KOPT-K1 (cell line): ENCODE measurements around the gene POLR2E.

Source experiments
- H3K27ac ChIP-seq: fragments of 200-600 bp; sonication (generic); 2 replicates; pipeline ENCODE4 v1.5.1; 2016; ENCODE audit warnings: antibody characterized with exemption, mild to moderate bottlenecking, low read depth, low read length; ENCODE audit not compliant: poor library complexity, severe bottlenecking
- H3K36me3 ChIP-seq: fragments of 200-600 bp; sonication (generic); 2 replicates; pipeline ENCODE4 v1.5.1; 2017; ENCODE audit warnings: antibody characterized with exemption, mild to moderate bottlenecking, low read length, moderate library complexity; ENCODE audit not compliant: insufficient read depth
- H3K9me3 ChIP-seq: fragments of 200-600 bp; sonication (generic); 2 replicates; pipeline ENCODE4 v1.5.1; 2017; ENCODE audit warnings: antibody characterized with exemption, low read length, mild to moderate bottlenecking; ENCODE audit not compliant: insufficient read depth, poor library complexity, severe bottlenecking

Gene POLR2E

DNA sequence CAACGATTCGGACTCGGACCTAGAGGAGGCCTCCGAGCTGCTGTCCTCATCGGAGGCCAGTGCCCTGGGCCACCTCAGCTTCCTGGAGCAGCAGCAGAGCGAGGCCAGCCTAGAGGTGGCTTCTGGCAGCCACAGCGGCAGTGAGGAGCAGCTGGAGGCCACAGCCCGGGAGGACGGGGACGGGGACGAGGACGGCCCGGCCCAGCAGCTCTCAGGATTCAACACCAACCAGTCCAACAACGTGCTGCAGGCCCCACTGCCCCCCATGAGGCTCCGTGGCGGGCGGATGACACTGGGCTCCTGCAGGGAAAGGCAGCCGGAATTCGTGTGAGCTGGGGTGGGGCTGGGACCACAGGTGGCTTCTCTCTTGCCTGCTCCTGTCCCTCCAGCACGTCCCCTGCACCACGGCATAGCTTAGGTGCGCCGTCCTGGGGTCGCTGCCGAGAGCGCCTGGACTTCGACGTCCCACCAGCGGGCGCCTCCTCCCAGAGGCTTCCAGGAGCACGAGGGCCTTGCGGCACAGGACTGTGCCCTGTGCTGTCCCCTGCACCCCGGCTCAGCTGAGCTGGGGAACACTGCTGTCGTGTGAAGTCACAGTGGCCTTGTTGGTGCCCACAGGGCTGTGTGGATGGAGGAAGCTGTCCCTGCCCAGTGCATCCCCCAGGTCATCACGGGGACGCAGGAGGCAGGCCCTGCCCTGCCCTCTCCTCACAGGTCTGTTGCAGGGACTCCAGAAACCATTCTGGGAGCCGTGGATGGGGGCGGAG, 9.3 kb downstream of the POLR2E start:
- Histone ChIP-seq H3K27ac (no peak overlapping the region), H3K9me3 (no peaks in the 10 kb centered on the region), H3K36me3 (peaks cover 96% of the 10 kb centered on the region)

DNA sequence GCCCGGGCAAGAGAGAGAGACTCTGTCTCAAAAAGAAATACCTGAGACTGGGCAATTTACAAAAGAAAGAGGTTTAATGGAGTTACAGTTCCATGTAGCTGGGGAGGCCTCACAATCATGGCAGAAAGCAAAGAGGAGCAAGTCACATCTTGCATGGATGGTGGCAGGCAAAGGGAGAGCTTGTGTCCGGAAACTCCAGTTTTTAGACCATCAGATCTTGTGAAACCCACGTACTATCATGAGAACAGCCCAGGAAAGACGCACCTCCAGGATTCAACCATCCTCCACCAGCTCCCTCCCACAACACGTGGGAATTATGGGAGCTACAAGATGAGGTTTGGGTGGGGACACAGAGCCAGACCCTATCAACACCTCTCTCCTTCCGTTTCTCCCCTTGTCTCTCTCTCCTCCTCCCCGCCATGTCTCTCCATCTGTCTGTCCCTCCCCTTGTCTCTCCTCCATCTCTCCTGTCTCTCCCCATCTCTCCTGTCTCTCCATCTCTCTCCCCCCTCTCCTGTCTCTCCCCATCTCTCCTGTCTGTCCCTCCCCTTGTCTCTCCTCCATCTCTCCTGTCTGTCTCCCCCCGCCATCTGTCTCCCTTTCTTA, 10.0 kb downstream of the POLR2E start:
- H3K27ac ChIP-seq: no peak overlapping the region
- H3K36me3 ChIP-seq: peaks cover 96% of the 10 kb centered on the region
- no peaks in the 10 kb centered on the region for H3K9me3 ChIP-seq

DNA sequence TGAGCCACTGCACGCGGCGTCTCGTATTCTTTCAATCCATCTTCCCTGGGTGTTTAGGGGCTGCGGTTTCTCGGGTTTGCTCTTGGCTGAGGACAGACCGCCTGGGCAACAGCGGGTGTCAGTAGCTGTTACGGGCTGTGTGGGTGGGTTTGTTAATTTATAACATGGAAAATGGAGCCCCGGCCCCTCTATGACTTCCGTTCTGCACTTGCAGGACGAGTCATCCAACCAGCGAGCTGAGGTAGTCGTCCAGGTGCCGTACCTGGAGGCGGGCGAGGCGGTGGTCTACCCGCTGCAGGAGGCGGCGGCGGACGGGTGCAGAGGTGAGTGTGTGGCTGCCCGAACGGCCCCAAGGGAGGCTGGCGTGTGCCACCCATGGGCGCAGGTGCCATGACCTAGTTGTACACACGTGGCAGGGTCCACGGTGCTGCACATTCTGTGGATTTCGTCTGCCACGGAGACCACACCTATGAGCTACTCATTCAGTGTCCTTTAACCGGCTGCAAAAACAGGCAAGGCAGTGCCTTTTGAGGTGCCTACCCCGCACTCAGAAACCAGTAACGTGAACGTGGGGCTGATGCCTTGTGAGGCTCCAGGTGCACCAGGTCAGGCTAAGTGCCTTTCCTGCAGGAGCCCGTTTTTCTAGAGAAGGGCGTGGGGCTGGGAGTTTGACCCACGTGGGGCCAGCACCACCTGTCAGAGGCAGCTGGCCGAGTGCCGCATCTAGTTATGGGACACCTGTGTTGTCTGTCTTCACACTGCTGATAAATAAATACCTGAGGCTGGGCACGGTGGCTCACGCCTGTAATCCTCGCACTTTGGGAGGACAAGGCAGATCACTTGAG, 10.9 kb downstream of the POLR2E start:
- H3K36me3 ChIP-seq: peaks cover 98% of the 10 kb centered on the region
- H3K27ac ChIP-seq: no peak overlapping the region
- no peaks in the 10 kb centered on the region for H3K9me3 ChIP-seq

DNA sequence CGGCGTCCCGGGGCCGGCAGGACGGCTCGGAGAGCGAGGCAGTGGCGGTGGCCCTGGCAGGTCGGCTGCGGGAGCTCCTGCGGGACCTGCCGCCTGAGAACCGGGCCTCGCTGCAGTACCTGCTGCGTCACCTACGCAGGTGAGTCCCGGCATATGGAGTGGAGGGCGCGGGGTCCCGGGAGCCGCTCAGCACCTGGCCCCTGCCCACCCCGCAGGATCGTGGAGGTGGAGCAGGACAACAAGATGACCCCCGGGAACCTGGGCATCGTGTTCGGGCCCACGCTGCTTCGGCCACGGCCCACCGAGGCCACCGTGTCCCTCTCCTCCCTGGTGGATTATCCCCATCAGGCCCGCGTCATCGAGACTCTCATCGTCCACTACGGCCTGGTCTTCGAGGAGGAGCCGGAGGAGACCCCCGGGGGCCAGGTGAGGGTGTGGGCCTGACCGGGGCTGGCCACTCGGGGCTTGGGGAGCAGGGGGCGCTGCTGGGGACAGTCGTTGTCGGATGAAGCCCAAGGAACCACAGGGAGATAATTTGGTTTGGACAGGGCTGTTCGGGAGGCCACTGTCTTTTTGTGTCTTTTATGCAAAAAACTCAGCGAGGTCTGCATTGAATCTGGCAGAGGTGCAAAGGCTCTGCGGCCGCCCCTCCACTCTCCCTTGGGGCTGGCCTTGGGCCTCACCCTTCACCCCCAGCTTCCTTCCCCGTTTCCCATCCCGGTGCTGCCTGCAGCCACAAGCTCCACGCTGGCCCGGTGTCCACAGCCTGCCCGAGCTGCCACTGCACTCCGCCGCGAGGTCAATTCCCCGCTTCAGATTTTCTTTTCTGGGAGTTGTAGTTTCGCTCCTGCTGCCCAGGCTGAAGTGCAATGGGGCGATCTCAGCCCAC, 12.0 kb downstream of the POLR2E start:
- no peak overlapping the region for H3K27ac ChIP-seq
- no peaks in the 10 kb centered on the region for H3K9me3 ChIP-seq
- peaks cover 98% of the 10 kb centered on the region for H3K36me3 ChIP-seq

DNA sequence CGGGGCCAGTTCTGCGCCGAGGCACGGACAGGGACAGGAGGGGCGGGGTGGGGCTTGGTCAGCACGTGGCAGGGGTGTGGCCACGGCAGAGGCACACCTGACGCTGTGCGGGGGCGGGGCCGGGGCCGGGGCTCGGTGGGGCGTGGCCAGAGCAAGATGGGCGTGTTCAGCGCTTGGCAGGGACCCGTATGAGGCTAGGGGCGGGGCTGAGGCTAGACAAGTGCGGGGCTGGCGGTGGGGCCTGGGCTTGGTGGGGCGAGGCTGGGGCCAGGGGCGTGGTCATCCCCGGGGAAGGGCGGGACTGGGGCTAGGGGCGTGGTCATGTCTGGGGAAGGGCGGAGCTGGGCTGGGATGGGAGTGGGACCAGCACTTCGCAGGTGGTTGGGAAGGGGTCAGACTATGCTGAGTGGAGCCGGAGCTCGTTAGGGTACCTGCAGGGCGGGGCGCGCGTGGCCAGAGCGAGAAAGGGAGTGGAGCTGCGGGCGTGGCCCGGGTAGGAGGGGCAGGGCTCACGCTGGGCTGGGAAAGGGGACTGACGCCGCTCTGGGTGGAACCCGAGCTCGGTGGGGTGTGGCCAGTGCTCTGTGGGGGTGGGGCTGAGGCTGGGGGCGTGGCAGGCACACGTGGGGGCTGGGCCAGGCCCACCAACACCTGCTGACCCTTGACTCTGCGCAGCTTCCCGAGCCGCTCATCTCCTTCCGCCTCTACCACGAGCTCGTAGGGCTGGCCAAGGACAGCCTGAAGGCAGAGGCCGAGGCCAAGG, 12.8 kb downstream of the POLR2E start:
- Histone ChIP-seq H3K9me3 (no peaks in the 10 kb centered on the region), H3K27ac (no peak overlapping the region), H3K36me3 (peaks cover 97% of the 10 kb centered on the region)

DNA sequence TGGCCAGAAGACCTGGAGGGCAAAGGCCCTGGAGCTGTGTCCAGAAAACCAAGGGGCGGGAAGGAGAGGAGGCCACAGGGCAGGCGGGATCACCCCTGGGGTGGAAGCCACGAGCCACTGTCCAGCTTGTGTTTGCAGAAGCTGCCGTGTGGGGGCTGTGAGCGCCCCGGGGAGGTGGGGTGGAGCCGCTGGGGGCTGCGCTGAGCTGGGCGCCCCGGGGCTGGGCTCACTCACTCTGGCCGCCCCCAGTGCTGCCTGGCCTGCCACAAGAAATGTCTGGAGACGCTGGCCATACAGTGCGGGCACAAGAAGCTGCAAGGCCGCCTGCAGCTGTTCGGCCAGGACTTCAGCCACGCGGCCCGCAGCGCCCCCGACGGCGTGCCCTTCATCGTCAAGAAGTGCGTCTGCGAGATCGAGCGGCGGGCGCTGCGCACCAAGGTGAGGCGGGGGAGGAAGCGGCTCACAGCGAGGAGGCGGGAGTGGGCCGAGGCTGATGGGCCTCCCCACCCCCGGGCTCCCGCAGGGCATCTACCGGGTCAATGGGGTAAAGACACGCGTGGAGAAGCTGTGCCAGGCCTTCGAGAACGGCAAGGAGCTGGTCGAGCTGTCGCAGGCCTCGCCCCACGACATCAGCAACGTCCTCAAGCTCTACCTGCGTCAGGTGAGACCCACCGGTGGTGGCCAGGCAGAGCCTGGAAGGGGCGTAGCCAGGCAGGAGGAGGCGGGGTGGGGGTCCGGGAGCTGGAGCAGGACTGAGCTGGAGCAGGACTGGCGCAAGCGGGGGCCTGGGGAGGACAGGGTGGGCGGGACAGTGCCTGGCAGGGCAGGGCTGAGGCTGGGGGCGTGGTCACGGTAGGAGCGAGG, 13.6 kb downstream of the POLR2E start:
- H3K9me3 ChIP-seq: no peaks in the 10 kb centered on the region
- H3K36me3 ChIP-seq: peaks cover 89% of the 10 kb centered on the region
- H3K27ac ChIP-seq: no peak overlapping the region

DNA sequence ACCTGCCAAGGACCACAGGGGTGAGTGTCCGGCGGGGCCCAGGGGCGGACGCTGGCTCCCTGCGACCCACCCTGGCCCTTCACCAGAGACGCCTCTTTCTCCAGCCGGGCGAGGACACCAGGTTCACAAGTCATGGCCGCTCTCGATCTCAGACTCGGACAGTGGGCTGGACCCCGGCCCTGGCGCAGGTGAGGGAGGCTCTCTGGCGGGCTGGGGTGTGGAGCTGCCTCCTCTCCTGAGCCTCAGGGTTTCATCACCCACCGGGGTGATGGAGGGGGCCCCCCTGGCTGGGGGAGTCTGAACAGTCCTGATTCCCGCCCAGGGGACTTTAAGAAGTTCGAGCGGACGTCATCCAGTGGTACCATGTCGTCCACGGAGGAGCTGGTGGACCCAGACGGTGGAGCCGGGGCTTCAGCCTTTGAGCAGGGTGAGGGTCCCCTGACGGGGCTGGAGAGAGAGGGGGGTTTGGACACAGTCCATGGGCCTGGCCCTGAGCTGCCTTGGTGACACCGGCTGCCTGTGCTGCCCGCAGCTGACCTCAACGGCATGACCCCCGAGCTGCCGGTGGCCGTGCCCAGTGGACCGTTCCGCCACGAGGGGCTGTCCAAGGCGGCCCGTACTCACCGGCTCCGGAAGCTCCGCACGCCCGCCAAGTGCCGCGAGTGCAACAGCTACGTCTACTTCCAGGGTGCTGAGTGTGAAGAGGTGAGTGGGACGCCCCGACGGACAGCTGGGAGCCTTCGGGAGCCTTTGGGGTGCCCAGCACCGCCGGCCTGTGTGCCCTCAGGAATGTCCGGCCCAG, 14.6 kb downstream of the POLR2E start:
- no peaks in the 10 kb centered on the region for H3K9me3 ChIP-seq
- peaks cover 87% of the 10 kb centered on the region for H3K36me3 ChIP-seq
- H3K27ac ChIP-seq: no peak overlapping the region

DNA sequence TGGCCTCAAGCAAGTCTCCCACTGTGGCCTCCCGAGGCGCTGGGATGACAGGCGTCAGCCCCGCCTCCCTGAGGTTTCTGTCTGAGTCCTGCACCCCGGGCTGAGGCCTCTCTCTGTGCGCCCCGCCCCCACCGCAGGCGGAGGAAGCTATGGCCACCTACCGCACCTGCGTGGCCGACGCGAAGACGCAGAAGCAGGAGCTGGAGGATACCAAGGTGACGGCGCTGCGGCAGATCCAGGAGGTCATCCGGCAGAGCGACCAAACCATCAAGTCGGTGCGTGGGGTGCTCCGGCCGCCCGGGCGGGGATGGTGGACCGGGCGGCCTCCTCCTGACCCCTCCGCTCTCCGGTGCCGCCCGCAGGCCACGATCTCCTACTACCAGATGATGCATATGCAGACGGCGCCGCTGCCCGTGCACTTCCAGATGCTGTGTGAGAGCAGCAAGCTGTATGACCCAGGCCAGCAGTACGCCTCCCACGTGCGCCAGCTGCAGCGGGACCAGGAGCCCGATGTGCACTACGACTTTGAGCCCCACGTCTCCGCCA, 15.5 kb downstream of the POLR2E start:
- Histone ChIP-seq H3K27ac (no peak overlapping the region), H3K9me3 (no peaks in the 10 kb centered on the region), H3K36me3 (peaks cover 85% of the 10 kb centered on the region)

DNA sequence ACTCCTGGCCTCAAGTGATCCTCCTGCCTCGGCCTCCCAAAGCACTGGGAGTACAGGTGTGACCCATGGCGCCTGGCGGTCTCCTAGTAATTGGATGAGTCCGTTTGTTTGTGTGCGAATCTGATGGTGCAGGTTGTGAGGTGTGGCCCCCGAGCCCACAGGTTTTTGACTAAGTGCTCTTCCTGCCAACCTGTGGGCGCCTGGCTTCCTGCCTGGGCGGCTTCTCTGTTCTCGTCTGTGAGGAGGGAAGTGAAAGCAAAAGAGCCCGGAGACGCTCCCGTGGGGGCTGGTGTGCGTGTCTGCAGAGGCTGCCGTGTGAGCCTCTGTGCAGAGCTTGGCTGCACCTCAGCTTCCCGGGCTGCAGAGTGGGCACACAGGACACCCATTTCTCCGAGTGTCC, 18.2 kb downstream of the POLR2E start:
- H3K9me3 ChIP-seq: no peaks in the 10 kb centered on the region
- H3K36me3 ChIP-seq: peaks cover 84% of the 10 kb centered on the region
- peak overlapping the region; percentile 67 for H3K27ac ChIP-seq

DNA sequence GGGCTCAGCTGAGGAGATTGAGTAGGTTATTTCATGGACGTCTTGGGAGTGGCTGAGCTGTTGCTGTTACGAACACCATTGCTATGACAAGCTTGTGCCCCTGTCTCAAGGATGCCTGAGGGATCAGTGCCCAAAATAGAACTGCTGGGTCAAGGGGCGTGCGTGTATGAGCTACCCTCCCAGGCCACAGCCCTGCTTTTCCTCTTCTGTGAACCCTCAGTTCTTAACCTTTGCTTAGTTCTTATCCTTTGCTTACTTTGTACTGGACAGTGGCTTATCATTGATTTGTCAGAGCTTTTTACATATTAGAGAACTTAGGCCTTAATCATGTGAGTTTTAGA, 19.2 kb downstream of the POLR2E start:
- peak overlapping the region; percentile 67 for H3K27ac ChIP-seq
- no peaks in the 10 kb centered on the region for H3K9me3 ChIP-seq
- H3K36me3 ChIP-seq: peaks cover 82% of the 10 kb centered on the region

DNA sequence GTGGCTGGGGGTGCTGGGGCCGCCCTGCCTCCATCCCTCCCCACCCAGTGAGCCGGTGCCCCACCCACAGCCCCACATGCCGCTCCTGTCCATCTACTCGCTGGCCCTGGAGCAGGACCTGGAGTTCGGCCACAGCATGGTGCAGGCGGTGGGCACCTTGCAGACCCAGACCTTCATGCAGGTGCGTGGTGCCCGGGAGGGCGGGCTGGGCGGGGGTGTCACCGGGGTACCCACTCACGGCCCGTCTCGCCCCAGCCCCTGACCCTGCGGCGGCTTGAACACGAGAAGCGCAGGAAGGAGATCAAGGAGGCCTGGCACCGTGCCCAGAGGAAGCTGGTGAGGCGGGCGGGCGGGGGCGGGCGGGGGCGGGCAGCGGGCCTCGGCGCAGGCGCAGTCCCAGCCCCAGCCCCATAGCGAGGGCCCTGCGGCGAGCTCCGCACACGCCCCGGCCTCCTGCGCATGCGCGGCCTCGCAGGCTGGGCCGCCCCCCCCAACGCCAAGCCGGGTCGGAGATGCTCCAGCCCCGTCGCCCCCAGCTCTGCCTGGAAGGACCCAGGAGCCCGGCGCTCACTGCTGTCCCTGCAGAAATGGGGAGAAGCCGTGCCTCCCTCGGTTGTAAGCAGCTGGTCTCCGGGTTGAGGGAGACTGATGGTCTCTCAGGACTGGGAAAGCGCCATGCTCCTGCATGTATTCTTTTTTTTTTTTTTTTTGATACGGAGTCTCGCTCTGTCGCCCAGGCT, 20.5 kb downstream of the POLR2E start:
- Histone ChIP-seq H3K27ac (peak overlapping the region; percentile 67), H3K36me3 (peaks cover 82% of the 10 kb centered on the region), H3K9me3 (no peaks in the 10 kb centered on the region)

DNA sequence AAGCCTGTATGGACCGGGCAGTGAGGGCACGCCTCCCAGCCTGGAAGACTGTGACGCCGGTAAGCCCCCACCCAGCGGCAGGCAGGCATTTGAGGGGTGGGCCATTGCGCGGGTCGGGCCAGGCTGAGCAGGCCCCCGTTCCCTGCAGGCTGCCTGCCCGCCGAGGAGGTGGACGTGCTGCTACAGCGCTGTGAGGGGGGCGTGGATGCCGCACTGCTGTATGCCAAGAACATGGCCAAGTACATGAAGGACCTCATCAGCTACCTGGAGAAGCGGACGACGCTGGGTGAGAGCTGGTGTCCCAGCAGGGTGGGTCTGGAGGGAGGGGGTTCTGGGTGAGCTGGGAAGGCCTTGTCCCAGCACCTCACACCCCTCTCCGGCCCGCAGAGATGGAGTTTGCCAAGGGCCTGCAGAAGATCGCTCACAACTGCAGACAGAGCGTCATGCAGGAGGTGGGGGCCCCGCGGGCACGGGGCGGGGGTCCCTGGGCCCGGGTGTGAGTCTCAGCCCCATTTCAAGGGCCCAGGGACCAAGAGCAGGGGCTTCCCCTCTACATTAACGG, 21.1 kb downstream of the POLR2E start:
- peaks cover 80% of the 10 kb centered on the region for H3K36me3 ChIP-seq
- no peaks in the 10 kb centered on the region for H3K9me3 ChIP-seq
- H3K27ac ChIP-seq: peak overlapping the region; percentile 60
